Measurements from ENCODE around the gene GATAD2B.

GRCh38 chr1:153929426-153929825 is 6.7 kb upstream of the GATAD2B start:
- TF ChIP-seq, protein P1, sequence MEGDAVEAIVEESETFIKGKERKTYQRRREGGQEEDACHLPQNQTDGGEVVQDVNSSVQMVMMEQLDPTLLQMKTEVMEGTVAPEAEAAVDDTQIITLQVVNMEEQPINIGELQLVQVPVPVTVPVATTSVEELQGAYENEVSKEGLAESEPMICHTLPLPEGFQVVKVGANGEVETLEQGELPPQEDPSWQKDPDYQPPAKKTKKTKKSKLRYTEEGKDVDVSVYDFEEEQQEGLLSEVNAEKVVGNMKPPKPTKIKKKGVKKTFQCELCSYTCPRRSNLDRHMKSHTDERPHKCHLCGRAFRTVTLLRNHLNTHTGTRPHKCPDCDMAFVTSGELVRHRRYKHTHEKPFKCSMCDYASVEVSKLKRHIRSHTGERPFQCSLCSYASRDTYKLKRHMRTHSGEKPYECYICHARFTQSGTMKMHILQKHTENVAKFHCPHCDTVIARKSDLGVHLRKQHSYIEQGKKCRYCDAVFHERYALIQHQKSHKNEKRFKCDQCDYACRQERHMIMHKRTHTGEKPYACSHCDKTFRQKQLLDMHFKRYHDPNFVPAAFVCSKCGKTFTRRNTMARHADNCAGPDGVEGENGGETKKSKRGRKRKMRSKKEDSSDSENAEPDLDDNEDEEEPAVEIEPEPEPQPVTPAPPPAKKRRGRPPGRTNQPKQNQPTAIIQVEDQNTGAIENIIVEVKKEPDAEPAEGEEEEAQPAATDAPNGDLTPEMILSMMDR (IDR thresholded peaks at IDR 0.05; ENCODE audit: poor library complexity, severe bottlenecking): no peak
- TF ChIP-seq EP300 (conservative IDR thresholded peaks at IDR 0.05; ENCODE audit: poor library complexity, severe bottlenecking) (no peak), REST (IDR thresholded peaks at IDR 0.05; ENCODE audit: borderline replicate concordance) (no peak), RAD21 (conservative IDR thresholded peaks at IDR 0.05) (no peak), EZH2 (IDR thresholded peaks at IDR 0.05; ENCODE audit: borderline replicate concordance, insufficient read depth, low read length, poor library complexity, severe bottlenecking) (no peak), POLR2AphosphoS5 (IDR thresholded peaks at IDR 0.05) (no peak)
